ENCODE measurements around the gene UGT1A6. TPM values are rescaled to one million over a fixed set of nuclear protein-coding genes. Genes with fewer than 3 reads are reported as not detected.

Gene UGT1A6
- total RNA-seq, 1 experiment from 2014 or later, result 549 TPM

DNA sequence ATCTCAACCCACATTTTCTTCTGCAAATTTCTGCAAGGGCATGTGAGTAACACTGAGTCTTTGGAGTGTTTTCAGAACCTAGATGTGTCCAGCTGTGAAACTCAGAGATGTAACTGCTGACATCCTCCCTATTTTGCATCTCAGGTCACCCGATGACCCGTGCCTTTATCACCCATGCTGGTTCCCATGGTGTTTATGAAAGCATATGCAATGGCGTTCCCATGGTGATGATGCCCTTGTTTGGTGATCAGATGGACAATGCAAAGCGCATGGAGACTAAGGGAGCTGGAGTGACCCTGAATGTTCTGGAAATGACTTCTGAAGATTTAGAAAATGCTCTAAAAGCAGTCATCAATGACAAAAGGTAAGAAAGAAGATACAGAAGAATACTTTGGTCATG lies 75.4 kb downstream of the UGT1A6 start:
- Histone ChIP-seq H3K27me3 (ENCODE audit: insufficient read depth, low read depth) (no peaks in the 10 kb centered on the region), H3K4me3 (no peak overlapping the region), H3K36me3 (ENCODE audit: low read depth) (peaks cover 75% of the 10 kb centered on the region), H3F3A (ENCODE audit: insufficient read depth, low read depth) (peaks cover 77% of the 10 kb centered on the region), H3K27ac (no peak overlapping the region), H4K20me1 (ENCODE audit: insufficient read depth) (peaks cover 51% of the 10 kb centered on the region), H3K9me3 (ENCODE audit: insufficient read depth, low read depth) (no peaks in the 10 kb centered on the region), H3K9me2 (ENCODE audit: insufficient read depth) (no peaks in the 10 kb centered on the region), H3K4me2 (no peak overlapping the region), H2AFZ (no peak overlapping the region), H3K4me1 (replicated peaks; ENCODE audit: insufficient read depth) (peaks cover 5% of the 10 kb centered on the region; the same call in 1 of the 2 replicates), H3K79me2 (ENCODE audit: low read depth) (peaks cover 36% of the 10 kb centered on the region)
- BruUV-seq (replicated peaks), result no TSS peak
- no peak for DNase-seq
- ChIA-PET CTCF (no interaction called here), POLR2A (ENCODE audit: unreplicated experiment) (no interaction called here)
- TF ChIP-seq EZH2 (IDR thresholded peaks at IDR 0.05; ENCODE audit: low read depth), result no peak
- TF ChIP-seq, protein P1, sequence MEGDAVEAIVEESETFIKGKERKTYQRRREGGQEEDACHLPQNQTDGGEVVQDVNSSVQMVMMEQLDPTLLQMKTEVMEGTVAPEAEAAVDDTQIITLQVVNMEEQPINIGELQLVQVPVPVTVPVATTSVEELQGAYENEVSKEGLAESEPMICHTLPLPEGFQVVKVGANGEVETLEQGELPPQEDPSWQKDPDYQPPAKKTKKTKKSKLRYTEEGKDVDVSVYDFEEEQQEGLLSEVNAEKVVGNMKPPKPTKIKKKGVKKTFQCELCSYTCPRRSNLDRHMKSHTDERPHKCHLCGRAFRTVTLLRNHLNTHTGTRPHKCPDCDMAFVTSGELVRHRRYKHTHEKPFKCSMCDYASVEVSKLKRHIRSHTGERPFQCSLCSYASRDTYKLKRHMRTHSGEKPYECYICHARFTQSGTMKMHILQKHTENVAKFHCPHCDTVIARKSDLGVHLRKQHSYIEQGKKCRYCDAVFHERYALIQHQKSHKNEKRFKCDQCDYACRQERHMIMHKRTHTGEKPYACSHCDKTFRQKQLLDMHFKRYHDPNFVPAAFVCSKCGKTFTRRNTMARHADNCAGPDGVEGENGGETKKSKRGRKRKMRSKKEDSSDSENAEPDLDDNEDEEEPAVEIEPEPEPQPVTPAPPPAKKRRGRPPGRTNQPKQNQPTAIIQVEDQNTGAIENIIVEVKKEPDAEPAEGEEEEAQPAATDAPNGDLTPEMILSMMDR (conservative IDR thresholded peaks at IDR 0.05), result no peak
- intact Hi-C loops (cut with micrococcal nuclease; ENCODE audit: unreplicated experiment), result no loop called here

DNA sequence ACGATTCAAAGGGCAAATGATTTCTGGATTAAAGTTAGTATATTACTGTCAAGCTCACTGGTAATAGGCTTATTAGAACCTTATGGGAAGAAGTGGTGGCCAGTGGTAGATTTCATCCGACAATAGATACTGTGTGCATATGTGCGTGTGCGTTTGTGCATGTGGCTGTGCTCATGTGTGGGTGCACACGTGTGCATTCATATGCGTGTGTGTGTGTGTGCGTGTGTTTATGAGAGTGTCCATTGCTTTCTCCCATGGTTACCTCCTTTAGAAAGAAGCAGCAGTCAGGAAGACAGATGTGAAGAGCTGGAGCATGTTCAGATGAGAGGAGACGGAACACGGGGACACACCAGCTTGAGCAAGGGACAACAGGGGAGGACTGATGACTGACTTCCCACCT lies 76.6 kb downstream of the UGT1A6 start:
- no peaks in the 10 kb centered on the region for H3K4me1 ChIP-seq (replicated peaks; ENCODE audit: insufficient read depth)
- no peak overlapping the region for H3K27ac ChIP-seq
- H3K4me2 ChIP-seq, result no peak overlapping the region
- CTCF ChIA-PET, result no interaction called here
- H3K79me2 ChIP-seq (ENCODE audit: low read depth), result peaks cover 24% of the 10 kb centered on the region
- intact Hi-C loops (cut with micrococcal nuclease; ENCODE audit: unreplicated experiment), result no loop called here
- H3K36me3 ChIP-seq (ENCODE audit: low read depth), result peaks cover 68% of the 10 kb centered on the region
- TF ChIP-seq, protein P1 (conservative IDR thresholded peaks at IDR 0.05), result no peak
- TF ChIP-seq EZH2 (IDR thresholded peaks at IDR 0.05; ENCODE audit: low read depth), result no peak
- H4K20me1 ChIP-seq (ENCODE audit: insufficient read depth), result peaks cover 39% of the 10 kb centered on the region
- H3K27me3 ChIP-seq (ENCODE audit: insufficient read depth, low read depth), result no peaks in the 10 kb centered on the region
- no peaks in the 10 kb centered on the region for H3K9me2 ChIP-seq (ENCODE audit: insufficient read depth)
- H3K9me3 ChIP-seq (ENCODE audit: insufficient read depth, low read depth), result no peaks in the 10 kb centered on the region
- BruUV-seq (replicated peaks), result no TSS peak
- no peak overlapping the region for H2AFZ ChIP-seq
- POLR2A ChIA-PET (ENCODE audit: unreplicated experiment), result no interaction called here
- peaks cover 77% of the 10 kb centered on the region for H3F3A ChIP-seq (ENCODE audit: insufficient read depth, low read depth)
- H3K4me3 ChIP-seq, result no peak overlapping the region
- no peak for DNase-seq

DNA sequence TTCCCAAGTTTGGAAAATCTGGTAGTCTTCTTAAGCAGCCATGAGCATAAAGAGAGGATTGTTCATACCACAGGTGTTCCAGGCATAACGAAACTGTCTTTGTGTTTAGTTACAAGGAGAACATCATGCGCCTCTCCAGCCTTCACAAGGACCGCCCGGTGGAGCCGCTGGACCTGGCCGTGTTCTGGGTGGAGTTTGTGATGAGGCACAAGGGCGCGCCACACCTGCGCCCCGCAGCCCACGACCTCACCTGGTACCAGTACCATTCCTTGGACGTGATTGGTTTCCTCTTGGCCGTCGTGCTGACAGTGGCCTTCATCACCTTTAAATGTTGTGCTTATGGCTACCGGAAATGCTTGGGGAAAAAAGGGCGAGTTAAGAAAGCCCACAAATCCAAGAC lies 79.5 kb downstream of the UGT1A6 start:
- H3K9me3 ChIP-seq (ENCODE audit: insufficient read depth, low read depth), result no peaks in the 10 kb centered on the region; the same call in 1 of the 2 replicates
- peaks cover 82% of the 10 kb centered on the region for H3F3A ChIP-seq (ENCODE audit: insufficient read depth, low read depth)
- H3K27me3 ChIP-seq (ENCODE audit: insufficient read depth, low read depth), result no peaks in the 10 kb centered on the region
- CTCF ChIA-PET, result no interaction called here
- POLR2A ChIA-PET (ENCODE audit: unreplicated experiment), result no interaction called here
- H2AFZ ChIP-seq, result no peak overlapping the region
- TF ChIP-seq, protein P1 (conservative IDR thresholded peaks at IDR 0.05), result no peak
- no peak for TF ChIP-seq EZH2 (IDR thresholded peaks at IDR 0.05; ENCODE audit: low read depth)
- H3K4me2 ChIP-seq, result no peak overlapping the region
- no TSS peak for BruUV-seq (replicated peaks)
- H3K4me3 ChIP-seq, result no peak overlapping the region
- intact Hi-C loops (cut with micrococcal nuclease; ENCODE audit: unreplicated experiment), result no loop called here
- H4K20me1 ChIP-seq (ENCODE audit: insufficient read depth), result peaks cover 16% of the 10 kb centered on the region; the same call in 1 of the 2 replicates
- DNase-seq, result no peak
- H3K4me1 ChIP-seq (replicated peaks; ENCODE audit: insufficient read depth), result no peaks in the 10 kb centered on the region
- H3K79me2 ChIP-seq (ENCODE audit: low read depth), result no peaks in the 10 kb centered on the region; the same call in 1 of the 2 replicates
- no peaks in the 10 kb centered on the region for H3K9me2 ChIP-seq (ENCODE audit: insufficient read depth)
- H3K27ac ChIP-seq, result no peak overlapping the region
- peaks cover 51% of the 10 kb centered on the region for H3K36me3 ChIP-seq (ENCODE audit: low read depth)
